ENCODE results near the gene NEK10. TPM values are rescaled to one million over a fixed set of nuclear protein-coding genes. Genes with fewer than 3 reads are reported as not detected.

Gene NEK10
- total and polyA plus RNA-seq, 2 donors (not counting 1 experiment from before 2014, with no cell fraction given): 0.49 to 0.55 TPM

DNA sequence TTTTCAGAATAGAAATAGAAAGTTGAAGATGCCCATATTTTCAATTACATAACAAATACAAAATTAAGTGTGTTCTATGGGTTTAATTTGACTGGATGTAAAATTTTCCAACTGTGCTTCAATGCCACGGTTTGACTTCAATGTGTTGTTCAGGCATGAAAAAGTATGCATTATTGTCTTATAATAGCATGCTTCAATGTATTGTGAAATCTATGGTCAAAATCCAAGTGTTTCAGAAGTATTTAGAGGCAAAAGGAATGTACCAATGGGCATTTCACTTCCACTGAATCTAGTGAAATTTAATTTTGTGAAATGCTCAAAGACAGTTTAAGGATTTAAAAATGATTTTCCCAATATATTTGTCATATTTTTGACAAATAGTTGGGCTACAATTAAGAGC, 16.0 kb downstream of the NEK10 start:
- DNase-seq (no peak), ATAC-seq (ENCODE audit: low read depth) (no peak)
- Mint-ChIP-seq H3K27me3 (no peaks in the 10 kb centered on the region), H3K4me1 (peaks cover 12% of the 10 kb centered on the region), H3K9me3 (ENCODE audit: insufficient read depth) (no peaks in the 10 kb centered on the region), H3K27ac (no peak overlapping the region), H3K4me3 (no peak overlapping the region)
- Histone ChIP-seq H4K20me1 (ENCODE audit: control insufficient read depth, insufficient read depth, low read length, poor library complexity, severe bottlenecking) (no peaks in the 10 kb centered on the region), H3K36me3 (replicated peaks in 1 of 2; ENCODE audit: control extremely low read depth in 1 of 2, control insufficient read depth in 1 of 2, extremely low read depth in 1 of 2, insufficient read depth in 2 of 2, low read length in 1 of 2) (no peaks in the 10 kb centered on the region), H3K9me3 (ENCODE audit: control extremely low read depth in 1 of 3, control insufficient read depth in 2 of 3, insufficient read depth in 1 of 3, low read length in 2 of 3) (no peaks in the 10 kb centered on the region), H2AFZ (ENCODE audit: insufficient read depth, low read depth, low read length, poor library complexity, severe bottlenecking) (no peak overlapping the region), H3K27me3 (replicated peaks in 1 of 4; ENCODE audit: control extremely low read depth in 1 of 4, control insufficient read depth in 3 of 4, insufficient read depth in 4 of 4, low read length in 3 of 4) (no peaks in the 10 kb centered on the region), H3K27ac (ENCODE audit: low read length in 2 of 2) (no peak overlapping the region), H3K4me2 (replicated peaks; ENCODE audit: low read depth, low read length, poor library complexity, severe bottlenecking) (no peak overlapping the region), H3K4me3 (ENCODE audit: control extremely low read depth in 1 of 5, extremely low read depth in 1 of 5, insufficient read depth in 1 of 5, low read depth in 2 of 5, low read length in 4 of 5) (no peak overlapping the region), H3K79me2 (ENCODE audit: control insufficient read depth, insufficient read depth, low read length) (no peaks in the 10 kb centered on the region), H3K4me1 (ENCODE audit: control insufficient read depth in 2 of 2, insufficient read depth in 2 of 2, low read length in 2 of 2) (peaks cover under 1 to 2% of the 10 kb centered on the region in 2 donors), H3K9ac (ENCODE audit: low read length) (no peak overlapping the region)
- no peak for TF ChIP-seq EZH2 (IDR thresholded peaks at IDR 0.05; ENCODE audit: borderline replicate concordance, insufficient read depth, low read depth, low read length, poor library complexity, severe bottlenecking)
- TF ChIP-seq, protein P1, sequence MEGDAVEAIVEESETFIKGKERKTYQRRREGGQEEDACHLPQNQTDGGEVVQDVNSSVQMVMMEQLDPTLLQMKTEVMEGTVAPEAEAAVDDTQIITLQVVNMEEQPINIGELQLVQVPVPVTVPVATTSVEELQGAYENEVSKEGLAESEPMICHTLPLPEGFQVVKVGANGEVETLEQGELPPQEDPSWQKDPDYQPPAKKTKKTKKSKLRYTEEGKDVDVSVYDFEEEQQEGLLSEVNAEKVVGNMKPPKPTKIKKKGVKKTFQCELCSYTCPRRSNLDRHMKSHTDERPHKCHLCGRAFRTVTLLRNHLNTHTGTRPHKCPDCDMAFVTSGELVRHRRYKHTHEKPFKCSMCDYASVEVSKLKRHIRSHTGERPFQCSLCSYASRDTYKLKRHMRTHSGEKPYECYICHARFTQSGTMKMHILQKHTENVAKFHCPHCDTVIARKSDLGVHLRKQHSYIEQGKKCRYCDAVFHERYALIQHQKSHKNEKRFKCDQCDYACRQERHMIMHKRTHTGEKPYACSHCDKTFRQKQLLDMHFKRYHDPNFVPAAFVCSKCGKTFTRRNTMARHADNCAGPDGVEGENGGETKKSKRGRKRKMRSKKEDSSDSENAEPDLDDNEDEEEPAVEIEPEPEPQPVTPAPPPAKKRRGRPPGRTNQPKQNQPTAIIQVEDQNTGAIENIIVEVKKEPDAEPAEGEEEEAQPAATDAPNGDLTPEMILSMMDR (IDR thresholded peaks at IDR 0.05): no peak
- intact Hi-C loops (cut with micrococcal nuclease): no loop called here
- POLR2A ChIA-PET: no interaction called here
- WGBS (ENCODE audit: insufficient coverage): 100% methylated on average over 1 of the region's 1 CpG
- CTCF ChIA-PET: interaction anchor here (2.4 kb wide), 1 partner anchor 114 kb away, joined by 11 read pairs; no protein-coding TSS in a partner anchor

DNA sequence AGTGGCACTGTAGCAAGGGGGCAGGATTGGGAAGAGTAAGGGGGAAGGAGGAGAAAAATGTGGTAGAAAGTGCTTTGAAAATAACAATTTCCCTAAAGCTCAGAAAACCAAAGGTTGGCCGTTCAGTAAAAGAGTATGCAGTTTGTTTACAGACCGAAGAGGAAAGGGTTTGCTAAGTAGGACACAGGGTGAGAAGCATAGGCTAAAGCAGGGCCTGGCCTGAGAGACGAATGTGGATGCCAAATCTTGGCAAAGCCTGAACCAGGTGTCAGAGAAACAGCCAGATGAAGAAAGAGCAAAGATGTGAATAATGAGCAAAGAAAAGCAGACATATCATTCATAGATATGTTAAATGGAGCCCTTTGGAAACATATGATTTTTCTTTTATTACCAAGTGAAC, 17.1 kb downstream of the NEK10 start:
- no peaks in the 10 kb centered on the region for H3K36me3 ChIP-seq (replicated peaks in 1 of 2; ENCODE audit: control extremely low read depth in 1 of 2, control insufficient read depth in 1 of 2, extremely low read depth in 1 of 2, insufficient read depth in 2 of 2, low read length in 1 of 2)
- ChIA-PET POLR2A (no interaction called here), CTCF (no interaction called here)
- ATAC-seq (ENCODE audit: low read depth): no peak
- no peaks in the 10 kb centered on the region for H3K9me3 ChIP-seq (ENCODE audit: control extremely low read depth in 1 of 3, control insufficient read depth in 2 of 3, insufficient read depth in 1 of 3, low read length in 2 of 3)
- TF ChIP-seq, protein P1 (IDR thresholded peaks at IDR 0.05): no peak
- TF ChIP-seq EZH2 (IDR thresholded peaks at IDR 0.05; ENCODE audit: borderline replicate concordance, insufficient read depth, low read depth, low read length, poor library complexity, severe bottlenecking): no peak
- no peak for DNase-seq
- H3K4me3 ChIP-seq (ENCODE audit: control extremely low read depth in 1 of 5, extremely low read depth in 1 of 5, insufficient read depth in 1 of 5, low read depth in 2 of 5, low read length in 4 of 5): no peak overlapping the region
- WGBS (ENCODE audit: insufficient coverage): 98% methylated on average over 3 of the region's 3 CpGs
- no peak overlapping the region for H3K4me3 Mint-ChIP-seq
- peaks cover 4% of the 10 kb centered on the region for H3K4me1 Mint-ChIP-seq
- H2AFZ ChIP-seq (ENCODE audit: insufficient read depth, low read depth, low read length, poor library complexity, severe bottlenecking): no peak overlapping the region
- no peak overlapping the region for H3K27ac Mint-ChIP-seq
- H3K27me3 Mint-ChIP-seq: no peaks in the 10 kb centered on the region
- no peak overlapping the region for H3K9ac ChIP-seq (ENCODE audit: low read length)
- intact Hi-C loops (cut with micrococcal nuclease): no loop called here
- no peak overlapping the region for H3K27ac ChIP-seq (ENCODE audit: low read length in 2 of 2)
- no peaks in the 10 kb centered on the region for H4K20me1 ChIP-seq (ENCODE audit: control insufficient read depth, insufficient read depth, low read length, poor library complexity, severe bottlenecking)
- H3K27me3 ChIP-seq (replicated peaks in 1 of 4; ENCODE audit: control extremely low read depth in 1 of 4, control insufficient read depth in 3 of 4, insufficient read depth in 4 of 4, low read length in 3 of 4): no peaks in the 10 kb centered on the region
- no peak overlapping the region for H3K4me2 ChIP-seq (replicated peaks; ENCODE audit: low read depth, low read length, poor library complexity, severe bottlenecking)
- no peaks in the 10 kb centered on the region for H3K9me3 Mint-ChIP-seq (ENCODE audit: insufficient read depth)
- no peaks in the 10 kb centered on the region for H3K79me2 ChIP-seq (ENCODE audit: control insufficient read depth, insufficient read depth, low read length)
- H3K4me1 ChIP-seq (ENCODE audit: control insufficient read depth in 2 of 2, insufficient read depth in 2 of 2, low read length in 2 of 2): no peaks in the 10 kb centered on the region

Data from B cell (primary cell).